Epithelial cell of esophagus (primary cell): ENCODE measurements around the gene LDB2.

Experiments
- DNase-seq: peaks from one replicate; pipeline ENCODE4 v3.0.0; 2010; ENCODE audit warnings: low read depth
- H3K4me3 ChIP-seq: 2 replicates; pipeline ENCODE4 v1.5.1; 2011; ENCODE audit warnings: mild to moderate bottlenecking, low read length, control low read depth
- CTCF ChIP-seq: IDR thresholded peaks from 2 replicates; pipeline ENCODE4 v1.5.1; 2011; ENCODE audit warnings: low read depth, mild to moderate bottlenecking, low read length, control low read depth, inconsistent platforms; ENCODE audit not compliant: insufficient read depth; ENCODE audit errors: missing control alignments

Gene LDB2

GRCh38 chr4:16713271-16713670, 185.2 kb downstream of the LDB2 start:
- no peak overlapping the region for H3K4me3 ChIP-seq
- no peak for DNase-seq
- no peak for TF ChIP-seq CTCF

- TF ChIP-seq CTCF = no peak
- DNase-seq = no peak
- H3K4me3 ChIP-seq = no peak overlapping the region
Measured at GRCh38 chr4:16710198-16710597, 188.2 kb downstream of the LDB2 start.

- no peak overlapping the region for H3K4me3 ChIP-seq
- no peak for DNase-seq
- TF ChIP-seq CTCF = no peak
Measured at GRCh38 chr4:16707874-16708273, 190.6 kb downstream of the LDB2 start.

GRCh38 chr4:16706251-16706650, 192.2 kb downstream of the LDB2 start:
- no peak overlapping the region for H3K4me3 ChIP-seq
- DNase-seq = no peak
- TF ChIP-seq CTCF = no peak

GRCh38 chr4:16705341-16705740, 193.1 kb downstream of the LDB2 start:
- no peak for TF ChIP-seq CTCF
- DNase-seq = no peak
- H3K4me3 ChIP-seq = no peak overlapping the region

GRCh38 chr4:16704489-16704888, 194.0 kb downstream of the LDB2 start:
- no peak for DNase-seq
- no peak for TF ChIP-seq CTCF

GRCh38 chr4:16695896-16696295, 202.5 kb downstream of the LDB2 start:
- no peak for TF ChIP-seq CTCF
- DNase-seq = no peak
- no peak overlapping the region for H3K4me3 ChIP-seq

More at GRCh38 chr4:16704489-16704888, 194.0 kb downstream of the LDB2 start:
- no peak overlapping the region for H3K4me3 ChIP-seq
